ENCODE results near the gene NFIL3.

Gene NFIL3

DNA sequence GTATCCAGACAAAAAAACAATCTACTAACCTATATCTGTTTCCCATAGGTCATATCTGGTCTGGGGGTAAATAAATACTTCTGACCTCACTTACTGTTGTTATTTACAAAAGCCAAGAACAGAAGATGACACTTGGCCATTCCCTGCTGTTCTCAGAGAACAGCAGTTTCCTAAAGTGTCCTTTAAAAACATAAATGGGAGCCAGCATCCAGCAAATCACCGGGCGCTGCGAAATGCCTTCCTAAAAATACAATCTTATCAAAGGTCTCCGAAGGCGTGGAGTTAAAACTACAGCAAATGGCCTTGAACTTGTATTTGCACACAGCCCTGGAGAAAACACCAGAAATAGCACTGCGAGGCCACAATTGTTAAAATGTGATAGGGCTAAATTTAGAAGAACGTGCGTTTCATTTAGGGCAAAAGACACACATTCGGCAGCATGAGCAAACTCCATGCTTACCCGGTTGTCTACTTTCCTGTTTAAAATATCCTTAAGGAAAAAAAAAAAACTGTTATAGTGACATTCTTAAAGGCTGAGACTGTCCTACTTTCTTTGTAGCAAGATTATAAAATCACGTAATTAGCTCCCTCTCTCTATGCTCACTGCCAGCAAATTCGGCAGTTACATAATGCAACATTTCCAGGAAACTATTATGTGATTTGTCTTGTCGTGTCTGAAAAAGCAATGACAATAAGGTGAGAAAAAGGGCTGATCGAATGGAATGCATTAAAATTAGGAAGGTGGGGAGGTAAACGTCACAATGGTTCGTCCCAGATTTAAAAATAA, 1.5 kb downstream of the NFIL3 start:
- DNase-seq, result peak in 1 of 2 experiments; percentile 42

DNA sequence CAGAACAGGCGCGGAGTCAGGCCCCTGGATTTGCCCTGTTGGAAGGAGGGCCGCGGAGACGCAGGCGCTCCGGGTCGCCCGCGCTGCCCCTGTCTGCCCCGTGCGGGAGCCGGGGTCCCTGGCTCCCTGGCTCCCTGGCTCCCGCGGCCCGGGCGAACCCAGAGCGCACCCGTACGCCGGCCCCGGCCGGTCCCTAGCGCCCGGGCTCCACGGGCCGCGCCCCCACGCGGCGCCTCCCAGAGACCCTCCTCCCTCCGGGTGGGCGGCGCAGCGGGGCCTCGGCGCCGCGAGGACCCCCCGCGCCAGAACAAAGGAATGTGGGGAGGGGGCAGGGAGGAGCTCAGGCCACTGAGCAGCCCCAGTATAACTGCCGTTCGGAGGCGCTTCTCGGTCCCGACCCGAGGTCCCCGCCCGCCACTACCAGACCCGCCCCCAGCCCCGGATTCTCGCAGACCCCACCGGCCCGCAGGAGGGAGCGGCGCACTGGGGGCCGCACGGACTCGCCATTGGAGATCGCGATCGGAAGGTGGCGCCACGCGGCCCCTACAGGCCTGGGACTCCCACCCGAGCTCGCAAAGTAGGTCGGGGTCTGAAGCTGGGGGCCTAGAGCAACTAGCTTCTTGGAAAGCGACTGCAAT, 2.4 kb downstream of the NFIL3 start:
- DNase-seq, result peak in 1 of 2 experiments; percentile 64

DNA sequence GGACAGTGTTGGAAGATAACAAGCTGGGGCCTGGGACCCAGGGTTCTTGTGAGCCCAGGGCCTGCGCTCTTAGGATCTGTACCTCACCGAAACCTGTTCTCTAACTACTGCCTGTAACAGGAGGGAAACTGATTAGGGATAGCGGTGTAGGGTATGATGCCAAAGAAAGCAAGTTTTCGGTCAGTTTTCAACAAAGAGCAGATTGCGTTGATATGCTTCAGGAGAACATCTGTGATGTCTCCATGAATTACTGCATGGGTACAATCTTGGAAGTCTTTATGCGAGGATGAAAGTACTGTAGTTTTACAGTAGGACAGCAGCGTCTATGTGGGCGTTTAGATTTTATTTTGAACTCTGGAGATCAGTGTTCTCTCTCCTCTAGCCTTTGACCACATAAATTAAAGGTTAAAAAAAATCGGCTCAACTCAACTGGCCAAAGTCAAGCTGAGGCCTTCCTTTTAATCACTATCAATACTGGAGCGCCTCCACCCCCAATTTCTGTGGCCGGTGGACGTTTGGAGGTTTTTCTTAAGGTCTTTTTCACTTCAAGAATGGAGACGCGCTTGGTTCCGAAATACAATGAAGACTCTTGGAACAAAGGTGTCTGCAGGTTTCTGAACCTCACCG, 3.0 kb downstream of the NFIL3 start:
- no peak for DNase-seq

DNA sequence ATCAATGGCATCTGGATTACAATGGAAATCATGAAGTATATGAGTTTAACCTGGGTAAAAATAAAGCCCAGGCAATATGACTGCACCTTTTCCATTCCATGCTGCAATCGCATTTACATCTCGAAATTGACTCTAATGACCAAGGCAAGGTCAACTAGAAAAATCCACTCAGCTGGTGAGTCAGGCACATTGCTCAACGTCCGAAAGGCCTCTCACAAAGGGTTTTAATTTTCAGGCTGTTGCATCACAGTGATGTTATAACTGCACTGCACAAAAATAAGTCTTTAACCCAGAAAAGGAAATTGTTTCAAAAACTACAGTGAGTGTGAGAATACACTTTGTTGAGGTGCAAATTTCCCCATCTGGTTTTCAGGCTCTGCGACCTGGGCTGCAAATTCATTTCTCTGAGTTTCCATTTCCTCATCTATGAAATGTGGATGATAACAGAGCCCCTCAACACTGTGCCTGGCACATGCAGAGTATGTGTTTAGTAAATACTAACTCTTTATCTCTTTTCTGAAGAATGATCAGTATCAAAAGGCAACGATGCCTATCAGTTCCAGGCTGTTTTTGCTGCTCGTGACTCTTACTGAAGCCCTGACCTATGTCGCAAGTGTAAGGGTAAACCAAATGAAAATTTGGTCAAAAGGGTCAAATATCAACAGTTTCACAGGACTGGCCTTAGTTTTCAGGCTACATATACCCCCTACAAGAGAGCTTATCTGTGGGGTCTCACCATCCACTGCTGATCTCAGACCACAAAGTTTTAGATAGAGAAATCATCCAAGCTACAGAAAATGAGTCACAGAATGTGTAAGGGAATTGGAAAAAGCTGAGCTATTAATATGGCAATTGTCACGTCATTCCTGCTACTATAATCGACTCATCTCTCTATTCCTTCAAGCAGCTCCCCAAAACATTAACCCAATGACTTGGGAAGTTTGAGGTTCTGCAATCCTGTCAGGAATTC, 4.1 kb downstream of the NFIL3 start:
- DNase-seq, result no peak

DNA sequence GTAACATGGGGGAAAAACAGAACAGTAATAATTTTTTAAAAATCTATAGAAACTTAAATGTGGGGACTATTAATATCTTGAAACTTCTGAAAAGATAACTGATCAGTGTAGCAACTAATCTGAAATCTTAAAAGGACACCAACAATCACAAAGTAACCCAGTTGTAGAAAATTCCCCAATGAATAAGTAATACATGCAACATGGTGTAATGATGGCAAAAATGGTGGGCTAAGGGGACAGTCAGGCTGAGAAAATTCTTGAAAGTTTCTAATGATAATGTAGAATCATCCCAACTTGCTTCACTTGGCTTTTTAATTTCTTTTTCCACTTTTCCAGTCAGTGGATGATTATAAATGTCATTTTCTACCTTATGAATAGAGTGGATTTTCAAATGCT, 5.4 kb downstream of the NFIL3 start:
- no peak for DNase-seq

DNA sequence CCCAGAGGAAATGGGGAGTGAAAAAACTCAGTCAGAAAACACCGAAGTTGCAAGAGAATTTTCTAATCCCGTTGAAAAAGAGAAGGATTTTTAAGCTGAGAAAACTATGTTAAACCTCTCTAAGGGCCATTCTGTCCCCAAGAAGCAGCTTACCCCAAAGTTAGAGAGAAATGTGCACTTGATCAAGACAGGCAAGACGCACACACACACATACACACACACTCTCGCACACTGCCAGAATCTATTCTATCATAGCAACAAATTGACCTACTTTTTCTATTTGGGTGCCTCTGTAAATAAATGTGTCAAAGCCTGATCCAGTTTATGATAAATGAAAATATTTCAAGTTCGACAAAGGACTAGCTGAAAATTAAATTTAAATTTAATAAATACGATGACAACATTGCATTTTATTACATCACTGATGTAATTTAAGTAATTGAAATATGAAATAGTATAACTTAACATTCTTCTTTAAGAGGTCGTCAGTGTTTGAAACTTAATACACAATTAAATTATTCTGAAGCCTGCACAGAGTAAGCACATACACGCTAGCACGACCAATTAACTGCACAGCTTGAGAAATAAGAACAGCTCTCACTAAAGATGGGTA, 5.9 kb downstream of the NFIL3 start:
- DNase-seq, result peak in 1 of 2 experiments; percentile 66

DNA sequence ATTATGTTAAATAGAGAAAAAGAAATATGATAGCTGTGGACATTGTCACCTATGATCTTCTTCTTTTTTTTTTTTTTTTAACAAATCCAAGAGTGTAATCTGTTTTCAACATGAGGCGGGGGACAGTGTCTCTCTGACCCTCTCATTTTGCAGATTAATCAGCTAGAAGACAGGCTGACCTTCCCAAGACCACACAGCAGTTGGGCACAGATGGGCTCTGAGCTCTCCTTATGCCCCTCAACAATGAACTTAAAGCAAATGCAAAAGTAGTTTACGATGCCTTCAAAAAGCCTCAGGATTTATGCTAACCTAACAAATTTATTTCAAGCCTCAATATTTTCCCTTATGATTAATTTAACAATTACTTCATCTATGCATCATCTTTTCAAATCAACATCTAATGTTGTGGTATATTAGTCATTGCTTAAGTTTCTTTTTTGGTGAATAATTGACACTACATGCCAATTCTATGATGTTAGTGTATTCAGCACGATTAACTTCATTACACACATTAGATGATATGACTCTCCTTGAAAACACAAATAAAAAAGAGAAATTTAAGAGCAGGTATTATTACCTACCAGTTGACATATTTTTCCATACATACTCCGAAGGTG, 7.4 kb downstream of the NFIL3 start:
- peak in 1 of 2 experiments; percentile 49 for DNase-seq

DNA sequence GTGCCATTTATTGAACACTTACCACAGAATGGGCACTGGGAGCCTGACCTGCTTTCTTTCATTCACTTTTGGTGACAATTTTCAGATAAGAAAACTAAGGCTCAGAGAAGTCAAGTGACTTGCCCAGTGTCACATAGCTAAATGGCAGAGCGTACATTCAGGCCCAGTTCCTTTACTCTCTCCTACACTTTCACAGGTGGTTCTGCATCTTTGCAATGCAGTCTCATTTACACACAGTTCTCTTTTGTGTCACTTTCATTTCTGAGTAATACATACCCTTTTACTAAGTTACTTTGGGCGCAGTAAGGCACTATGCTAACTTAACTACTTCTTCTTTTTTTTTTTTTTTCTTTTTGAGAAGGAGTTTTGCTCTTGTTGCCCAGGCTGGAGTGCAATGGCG, 8.3 kb downstream of the NFIL3 start:
- DNase-seq, result no peak

DNA sequence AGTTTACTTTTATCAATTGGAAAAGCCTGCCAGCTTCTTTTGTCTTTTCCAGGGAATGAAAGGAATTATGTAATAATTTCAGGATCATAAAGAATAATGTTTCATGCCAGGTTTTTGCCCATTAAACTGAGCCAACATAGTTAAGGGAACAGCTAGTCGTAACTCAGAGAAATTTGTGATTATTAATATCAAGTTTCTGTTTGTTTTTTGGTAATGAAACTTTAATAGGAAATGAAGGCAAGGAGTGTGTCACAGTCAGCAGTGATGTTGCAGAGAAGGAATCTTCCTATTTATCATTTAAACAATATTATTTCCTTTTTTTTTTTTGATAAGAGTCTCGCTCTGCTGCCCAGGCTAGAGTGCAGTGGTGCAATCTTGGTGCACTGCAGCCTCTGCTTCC, 10.7 kb downstream of the NFIL3 start:
- DNase-seq, result no peak

DNA sequence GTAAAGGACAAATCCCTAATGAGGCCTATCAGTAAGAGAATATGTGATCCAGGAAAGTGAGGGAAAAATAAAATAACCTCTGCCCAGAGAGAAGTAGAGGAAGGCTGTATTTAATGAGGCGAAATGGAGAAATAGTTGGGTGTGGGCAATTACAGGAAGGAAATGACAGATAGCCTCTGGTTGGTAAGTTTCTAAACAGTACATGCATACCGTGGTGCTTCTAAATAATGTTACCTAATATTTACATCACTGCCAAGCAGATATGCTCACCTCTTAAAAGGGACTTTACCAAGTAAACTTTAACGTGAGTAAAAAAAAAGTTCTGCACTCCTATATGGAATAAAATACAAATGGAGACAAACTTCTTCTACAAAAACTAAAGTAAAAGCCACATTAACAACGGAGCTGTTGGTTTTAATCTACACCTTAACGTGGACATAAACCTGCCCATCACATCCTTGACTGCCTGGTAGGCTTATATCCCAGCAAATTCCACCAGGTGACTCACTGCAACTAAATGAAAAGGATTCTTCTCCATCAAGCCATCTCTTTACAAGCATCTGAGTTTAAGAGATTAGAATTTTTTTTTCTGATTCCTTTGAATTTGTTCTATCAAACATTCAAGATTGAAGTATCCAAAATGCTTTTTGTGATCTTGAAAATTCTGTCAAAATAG, 12.4 kb downstream of the NFIL3 start:
- no peak for DNase-seq

DNA sequence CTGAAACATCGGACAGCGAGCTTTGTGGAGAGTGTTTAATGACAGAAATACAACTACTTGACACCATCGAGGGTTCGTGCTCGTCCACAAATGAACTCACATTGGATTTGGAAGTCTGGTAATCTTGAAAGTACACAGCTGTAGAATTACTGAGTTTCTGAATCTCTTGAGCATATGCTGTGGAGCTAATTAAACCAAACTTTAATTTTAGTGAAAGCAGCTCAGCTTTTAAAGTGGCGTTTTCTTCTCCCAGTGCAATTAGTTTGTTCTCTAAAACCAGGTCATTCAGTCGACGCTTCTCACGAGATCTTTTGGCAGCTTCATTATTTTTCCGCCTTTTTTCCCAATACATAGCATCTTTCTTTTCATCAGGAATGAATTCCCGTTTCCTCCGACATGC, 13.5 kb downstream of the NFIL3 start:
- DNase-seq, result peak in 1 of 2 experiments; percentile 47

DNA sequence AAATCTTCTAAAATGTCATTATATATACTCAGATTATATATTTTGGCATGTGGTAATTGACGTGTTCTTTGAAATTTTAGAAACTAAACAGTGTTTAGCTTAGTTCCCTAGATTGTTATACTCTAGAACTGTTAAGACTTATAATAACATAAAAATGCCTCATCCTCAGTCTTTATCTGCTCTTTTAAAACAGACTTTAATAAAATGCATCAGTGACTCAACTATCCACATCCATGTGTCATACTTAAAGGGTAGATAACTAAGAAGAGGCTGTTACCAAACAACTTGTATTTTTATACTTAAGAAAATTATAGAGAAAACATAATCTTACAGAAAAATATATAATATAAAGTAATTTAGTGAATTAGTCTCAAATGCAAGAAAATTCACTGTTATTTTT, 15.2 kb downstream of the NFIL3 start:
- no peak for DNase-seq

DNA sequence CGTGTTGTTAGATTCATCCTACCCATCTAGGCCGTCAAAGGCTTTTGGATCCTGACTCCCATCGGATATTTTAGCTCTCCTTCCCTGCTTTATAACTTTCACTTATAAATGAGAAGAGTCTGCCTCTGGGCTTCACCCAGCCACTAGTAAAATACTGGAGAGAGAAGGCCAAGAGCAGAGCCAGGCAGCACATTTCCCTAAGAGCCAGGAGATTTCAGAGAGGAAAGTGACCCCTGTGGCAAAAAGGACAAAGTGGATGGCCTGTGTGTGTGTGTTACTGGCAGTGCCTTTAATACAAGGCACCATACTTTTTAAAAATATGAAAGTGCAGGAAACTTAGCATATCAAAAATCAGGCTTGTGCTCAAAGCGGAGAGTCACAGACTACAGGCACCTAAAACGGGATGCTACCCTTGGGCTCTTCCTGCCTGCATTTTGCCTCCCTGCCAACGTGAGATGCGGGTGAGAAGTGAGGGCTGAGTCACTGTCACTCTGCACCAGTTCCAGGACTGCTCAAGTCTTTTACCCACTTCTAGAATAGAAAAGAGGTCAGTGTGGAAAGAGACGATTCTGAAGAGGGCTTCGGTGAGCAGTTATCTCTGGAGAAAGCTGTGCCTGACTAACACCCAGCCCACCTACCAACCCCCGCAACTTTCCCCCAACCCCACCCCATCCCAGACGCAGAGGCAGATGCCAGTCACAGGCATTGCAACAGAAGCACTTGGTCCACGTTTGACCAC, 15.9 kb downstream of the NFIL3 start:
- no peak for DNase-seq

DNA sequence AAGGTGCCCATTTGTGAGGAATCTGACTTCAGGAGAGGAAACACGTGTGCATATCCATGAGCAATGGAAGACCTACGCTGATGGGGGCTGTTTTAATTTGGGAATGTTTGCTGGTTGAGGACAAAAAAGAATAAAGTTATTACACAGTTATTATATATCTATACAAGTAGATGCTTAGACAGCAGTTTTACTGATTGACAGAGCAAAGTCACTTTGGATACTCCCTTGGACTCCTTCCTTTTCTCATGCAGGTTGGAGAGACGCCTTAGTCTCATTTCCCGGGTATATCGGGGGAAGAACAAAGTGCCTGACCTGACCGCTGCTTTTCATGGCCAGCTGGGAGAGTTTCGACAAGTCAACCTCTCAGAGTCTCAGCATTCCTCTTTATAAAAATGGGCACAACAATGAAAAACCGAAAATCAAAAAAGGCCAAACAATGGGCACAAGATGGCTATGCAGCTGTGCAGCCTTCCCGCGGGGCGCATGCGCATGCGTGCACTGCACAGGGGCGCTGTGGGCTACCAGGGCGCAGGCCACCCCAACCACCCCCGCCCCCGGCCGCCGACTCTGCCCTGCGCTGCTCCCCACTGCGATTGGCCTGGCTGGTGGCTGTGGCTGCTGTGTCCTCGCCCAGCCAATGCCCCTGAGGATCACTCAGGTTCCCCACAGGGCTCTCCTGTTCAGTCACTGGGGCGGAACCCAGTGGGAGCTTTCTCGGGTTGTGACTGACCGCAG, 18.1 kb downstream of the NFIL3 start:
- no peak for DNase-seq

DNA sequence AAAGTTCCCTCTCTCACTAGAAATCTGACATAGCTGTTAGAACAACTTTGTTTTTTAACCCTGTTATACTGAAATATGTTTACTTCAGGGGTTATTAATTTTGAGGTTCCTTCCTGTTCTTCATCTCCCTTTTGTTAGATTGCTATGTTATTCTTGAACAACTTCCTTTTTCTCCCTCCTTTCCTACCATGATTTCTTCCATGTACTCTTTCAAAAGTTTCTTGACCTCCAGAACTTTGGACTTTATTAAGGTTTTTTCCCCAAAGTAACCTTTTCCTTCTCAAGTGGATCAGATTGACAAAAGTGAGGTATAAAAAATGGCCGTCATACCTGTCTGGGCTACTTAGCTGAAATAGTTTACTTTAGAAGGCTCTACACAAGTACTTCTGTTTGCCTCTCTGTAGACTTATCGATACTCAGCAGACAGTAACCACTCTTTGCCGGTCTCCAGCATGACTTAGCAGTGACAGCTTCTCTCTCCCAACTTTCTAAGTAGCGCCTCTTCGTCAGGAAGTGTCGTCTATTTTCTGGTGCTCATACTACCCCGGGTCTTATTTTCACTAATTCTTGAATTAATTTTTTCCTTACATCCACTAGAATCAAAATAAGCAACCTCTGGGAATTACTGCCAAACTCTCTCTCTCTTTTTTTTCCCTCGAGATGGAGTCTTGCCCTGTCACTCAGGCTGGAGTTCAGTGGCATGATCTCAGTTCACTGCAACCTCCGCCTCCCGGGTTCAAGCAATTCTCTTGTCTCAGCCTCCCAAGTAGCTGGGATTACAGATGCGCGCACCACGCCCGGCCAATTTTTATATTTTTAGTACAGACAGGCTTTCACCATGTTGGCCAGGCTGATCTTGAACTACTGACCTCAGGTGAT, 19.7 kb downstream of the NFIL3 start:
- DNase-seq, result no peak

DNA sequence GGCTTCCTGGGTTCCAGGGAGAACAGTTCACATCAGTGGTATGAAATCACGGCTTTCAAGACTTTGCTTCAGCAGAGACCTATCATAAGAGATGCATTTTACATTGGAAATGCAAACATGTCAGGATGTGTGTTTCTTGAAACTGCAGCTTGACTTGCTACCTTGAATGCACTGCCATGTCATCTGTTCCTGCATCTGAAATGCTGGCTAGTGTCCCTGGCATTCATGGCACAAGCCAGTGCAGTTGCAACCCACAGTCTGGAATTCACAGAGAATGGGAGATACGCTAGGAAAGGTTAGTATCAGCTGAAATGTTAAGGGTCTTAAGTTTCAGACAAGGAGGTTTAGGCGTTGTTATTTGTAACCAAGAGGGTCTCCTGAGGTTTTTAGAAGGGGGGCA, 24.7 kb downstream of the NFIL3 start:
- no peak for DNase-seq

DNA sequence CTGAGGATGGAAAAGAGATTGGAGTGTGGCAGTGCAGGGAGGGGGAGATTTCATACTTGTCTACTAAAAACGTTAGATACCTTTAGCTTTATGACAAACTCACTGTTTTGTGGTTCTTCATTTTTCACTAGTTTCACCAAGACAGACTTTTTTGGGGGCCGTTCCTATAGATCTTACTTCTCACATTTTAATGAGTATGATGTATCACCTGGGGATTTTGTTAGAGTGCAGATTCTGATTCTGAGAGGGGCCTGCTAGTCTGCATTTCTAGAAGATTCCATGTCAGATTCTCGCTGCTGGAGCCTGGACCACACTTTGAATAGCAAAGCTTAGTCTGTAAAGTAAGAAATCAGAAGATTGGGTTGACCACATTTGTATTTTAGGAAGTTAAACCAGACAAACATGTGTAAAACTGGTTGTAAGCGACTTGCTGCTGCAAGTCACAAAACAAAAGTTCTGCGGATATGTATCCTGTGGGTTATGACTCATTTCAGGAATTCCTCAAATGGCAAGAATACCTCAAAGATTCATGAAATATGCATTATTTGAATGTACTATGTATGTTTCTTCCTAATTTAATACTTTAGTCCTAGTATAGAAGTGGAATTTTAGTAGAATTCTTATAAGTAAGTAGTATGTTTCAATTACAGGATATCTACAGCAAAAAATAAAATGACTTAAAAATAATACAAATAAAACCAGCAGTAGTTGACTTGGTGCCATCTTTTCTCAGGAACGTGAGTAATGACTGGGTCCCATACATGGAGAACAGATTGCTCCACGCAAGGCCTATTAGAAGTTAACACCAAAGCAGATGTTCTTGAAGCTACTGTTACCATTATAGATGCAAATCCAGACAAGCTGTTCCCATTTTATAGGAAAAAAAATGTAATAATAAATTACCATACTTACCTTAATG, 27.8 kb downstream of the NFIL3 start:
- DNase-seq, result peak; percentile 92 to 99

DNA sequence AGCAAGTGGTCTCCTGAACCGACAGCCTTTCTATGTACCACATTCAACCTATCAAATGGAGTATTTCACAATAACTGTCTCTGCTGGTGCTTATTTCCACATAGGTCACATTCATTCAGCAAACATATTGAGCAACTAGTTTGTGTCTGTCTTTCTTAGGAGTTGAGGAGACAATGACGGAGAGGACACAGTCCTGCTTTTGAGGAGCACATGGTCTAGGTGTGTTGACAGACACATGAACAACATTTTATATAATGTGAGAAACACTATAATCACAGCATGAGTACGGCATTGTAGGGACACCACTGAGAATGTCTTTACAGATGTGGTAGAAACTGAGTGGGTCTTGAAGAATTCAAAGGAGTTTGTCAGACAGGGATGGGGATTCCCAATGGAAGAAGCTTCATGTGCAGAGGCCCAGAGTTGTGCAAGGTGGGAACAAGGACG, 28.5 kb downstream of the NFIL3 start:
- no peak for DNase-seq
